ENCODE data around the gene NANOGP8. TPM values are rescaled to one million over a fixed set of nuclear protein-coding genes. Genes with fewer than 3 reads are reported as not detected.

Gene NANOGP8
- total RNA-seq, 4 donors from 2014 or later = 0.63 to 3.3 (median 0.71) TPM; not detected in 1

- peak overlapping the region in 1 of 4 donors; percentile 27 for H3K27ac ChIP-seq (replicated peaks in 1 of 4)
- 58% methylated on average over 10 of the region's 10 CpGs for WGBS
Measured at GRCh38 chr15:35067496-35068347, 17.4 kb downstream of the NANOGP8 start.

GRCh38 chr15:35066094-35066493, 19.0 kb downstream of the NANOGP8 start:
- no peaks in the 10 kb centered on the region for H3K36me3 ChIP-seq
- no peaks in the 10 kb centered on the region for H3K9me3 ChIP-seq
- DNase-seq (ENCODE audit: extremely low spot score) = no peak
- intact Hi-C loops (cut with DNase I) = no loop called here
- no peaks in the 10 kb centered on the region for H3K27me3 ChIP-seq
- H3K27ac ChIP-seq (replicated peaks in 1 of 4) = no peak overlapping the region
- peaks cover 0 to 13% (median 0%) of the 10 kb centered on the region in 4 donors for H3K4me1 ChIP-seq
- 96% methylated on average over 4 of the region's 4 CpGs for WGBS
- H3K4me3 ChIP-seq = no peak overlapping the region
- no peak for TF ChIP-seq CTCF (IDR thresholded peaks at IDR 0.05)
- TF ChIP-seq POLR2AphosphoS5 (IDR thresholded peaks at IDR 0.05) = no peak
- TF ChIP-seq POLR2A (IDR thresholded peaks at IDR 0.05; ENCODE audit: low read depth) = no peak
- no peak for TF ChIP-seq EP300 (IDR thresholded peaks at IDR 0.05)

More at GRCh38 chr15:35067496-35068347, 17.4 kb downstream of the NANOGP8 start:
- no peak for TF ChIP-seq CTCF (IDR thresholded peaks at IDR 0.05)
- TF ChIP-seq POLR2A (IDR thresholded peaks at IDR 0.05; ENCODE audit: low read depth) = no peak
- no peak for TF ChIP-seq EP300 (IDR thresholded peaks at IDR 0.05)
- TF ChIP-seq POLR2AphosphoS5 (IDR thresholded peaks at IDR 0.05) = no peak
- no peaks in the 10 kb centered on the region for H3K27me3 ChIP-seq
- H3K4me3 ChIP-seq = no peak overlapping the region
- no peak for DNase-seq (ENCODE audit: extremely low spot score)
- no peaks in the 10 kb centered on the region for H3K9me3 ChIP-seq
- no peaks in the 10 kb centered on the region for H3K36me3 ChIP-seq
- intact Hi-C loops (cut with DNase I) = no loop called here
- H3K4me1 ChIP-seq = peaks cover 0 to 13% (median 0%) of the 10 kb centered on the region in 4 donors

- 74% methylated on average over 8 of the region's 8 CpGs for WGBS
- peaks cover 0 to 13% (median 0%) of the 10 kb centered on the region in 4 donors for H3K4me1 ChIP-seq
- DNase-seq (ENCODE audit: extremely low spot score) = no peak
- intact Hi-C loops (cut with DNase I) = no loop called here
- no peak for TF ChIP-seq CTCF (IDR thresholded peaks at IDR 0.05)
- no peak for TF ChIP-seq POLR2A (IDR thresholded peaks at IDR 0.05; ENCODE audit: low read depth)
- TF ChIP-seq POLR2AphosphoS5 (IDR thresholded peaks at IDR 0.05) = no peak
- no peak for TF ChIP-seq EP300 (IDR thresholded peaks at IDR 0.05)
- H3K36me3 ChIP-seq = no peaks in the 10 kb centered on the region
- no peak overlapping the region for H3K27ac ChIP-seq (replicated peaks in 1 of 4)
- no peak overlapping the region for H3K4me3 ChIP-seq
- no peaks in the 10 kb centered on the region for H3K9me3 ChIP-seq
- H3K27me3 ChIP-seq = no peaks in the 10 kb centered on the region
Measured at GRCh38 chr15:35064576-35065190, 20.4 kb downstream of the NANOGP8 start.

GRCh38 chr15:35062738-35063099, 22.4 kb downstream of the NANOGP8 start:
- Histone ChIP-seq H3K4me1 (peaks cover 0 to 9% (median 0%) of the 10 kb centered on the region in 4 donors), H3K36me3 (no peaks in the 10 kb centered on the region), H3K27ac (replicated peaks in 1 of 4) (no peak overlapping the region), H3K27me3 (no peaks in the 10 kb centered on the region), H3K4me3 (no peak overlapping the region), H3K9me3 (no peaks in the 10 kb centered on the region)
- TF ChIP-seq EP300 (IDR thresholded peaks at IDR 0.05) (no peak), CTCF (IDR thresholded peaks at IDR 0.05) (no peak), POLR2A (IDR thresholded peaks at IDR 0.05; ENCODE audit: low read depth) (no peak), POLR2AphosphoS5 (IDR thresholded peaks at IDR 0.05) (no peak)
- DNase-seq (ENCODE audit: extremely low spot score) = no peak
- intact Hi-C loops (cut with DNase I) = no loop called here
- 93% methylated on average over 1 of the region's 1 CpG for WGBS
